Transverse colon (tissue), 4 donors: ENCODE data around the gene DDX4.

Source experiments
- EP300 ChIP-seq: sonication (generic); formaldehyde crosslinking; IDR thresholded peaks from one replicate; pipeline ENCODE4 v1.6.1; 2017; ENCODE audit warnings: antibody characterized with exemption, low read depth
- POLR2A ChIP-seq: fragments of 450-650 bp; IDR thresholded peaks from one replicate; pipeline ENCODE4 v1.6.1; 2016; ENCODE audit warnings: antibody characterized with exemption, mild to moderate bottlenecking, moderate library complexity
- POLR2AphosphoS5 ChIP-seq, 3 donors: sonication (generic); formaldehyde crosslinking; IDR thresholded peaks; one replicate each; pipeline ENCODE4 v1.6.1; 2016; ENCODE audit warnings: antibody characterized with exemption in 3 of 3
- TF ChIP-seq, protein P1 (sequence below), 5 experiments: fragments of 200-600 bp in 3 of 5; fragments of 450-650 bp in 2 of 5; sonication (generic) in 3 of 5; IDR thresholded peaks; 1 replicate in 2 of 5; 2 replicates in 3 of 5; pipeline ENCODE4 v1.5.1; 2016 to 2017; ENCODE audit warnings: antibody characterized with exemption in 5 of 5, inconsistent platforms in 3 of 5, mild to moderate bottlenecking in 2 of 5, moderate library complexity in 1 of 5

DNA sequence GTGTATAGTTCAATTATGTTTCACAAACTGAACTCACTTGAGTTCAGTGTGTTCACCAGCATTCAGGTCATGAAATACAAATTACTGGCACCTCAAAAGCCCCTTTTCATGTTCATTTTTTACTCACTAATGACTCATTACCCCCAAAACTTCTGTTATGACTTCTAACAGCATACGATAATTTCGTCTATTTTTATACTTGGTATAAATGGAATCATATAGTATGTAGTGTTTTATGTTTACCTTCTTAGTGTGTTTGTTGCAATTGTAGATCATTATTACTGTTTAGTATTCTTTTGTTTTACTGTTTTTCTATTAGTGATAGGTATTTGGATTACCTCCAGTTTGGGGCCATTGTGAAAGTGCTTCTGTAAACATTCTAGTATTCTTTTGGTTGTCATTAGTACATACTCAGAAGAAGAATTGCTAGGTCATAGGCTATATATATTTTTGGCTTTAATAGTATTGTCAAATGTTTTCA, 33.4 kb downstream of the DDX4 start:
- TF ChIP-seq, protein P1, sequence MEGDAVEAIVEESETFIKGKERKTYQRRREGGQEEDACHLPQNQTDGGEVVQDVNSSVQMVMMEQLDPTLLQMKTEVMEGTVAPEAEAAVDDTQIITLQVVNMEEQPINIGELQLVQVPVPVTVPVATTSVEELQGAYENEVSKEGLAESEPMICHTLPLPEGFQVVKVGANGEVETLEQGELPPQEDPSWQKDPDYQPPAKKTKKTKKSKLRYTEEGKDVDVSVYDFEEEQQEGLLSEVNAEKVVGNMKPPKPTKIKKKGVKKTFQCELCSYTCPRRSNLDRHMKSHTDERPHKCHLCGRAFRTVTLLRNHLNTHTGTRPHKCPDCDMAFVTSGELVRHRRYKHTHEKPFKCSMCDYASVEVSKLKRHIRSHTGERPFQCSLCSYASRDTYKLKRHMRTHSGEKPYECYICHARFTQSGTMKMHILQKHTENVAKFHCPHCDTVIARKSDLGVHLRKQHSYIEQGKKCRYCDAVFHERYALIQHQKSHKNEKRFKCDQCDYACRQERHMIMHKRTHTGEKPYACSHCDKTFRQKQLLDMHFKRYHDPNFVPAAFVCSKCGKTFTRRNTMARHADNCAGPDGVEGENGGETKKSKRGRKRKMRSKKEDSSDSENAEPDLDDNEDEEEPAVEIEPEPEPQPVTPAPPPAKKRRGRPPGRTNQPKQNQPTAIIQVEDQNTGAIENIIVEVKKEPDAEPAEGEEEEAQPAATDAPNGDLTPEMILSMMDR (IDR thresholded peaks at IDR 0.05) = no peak
- no peak for TF ChIP-seq POLR2A
- TF ChIP-seq EP300 = no peak
- TF ChIP-seq POLR2AphosphoS5 (IDR thresholded peaks at IDR 0.05) = no peak
